Activated CD4-positive, alpha-beta T cell treated with anti-CD3 and anti-CD28 coated beads, Interleukin-2, Interleukin-4, amounts not matched to agents 100 ng/mL and 50 ng/mL, durations not matched to agents 16 hours and 8 hours (primary cell): Measurements from ENCODE around the gene FMOD.
"Not testable (repeated sequence)": the region's sequence is repeated elsewhere in the genome, so short reads cannot be mapped to it uniquely, and the experiment has no call there.

Experiments used
- DNase-seq: peaks from one replicate; pipeline ENCODE4 v3.0.0-alpha.2; 2020; ENCODE audit warnings: low spot score

FMOD gene

DNA sequence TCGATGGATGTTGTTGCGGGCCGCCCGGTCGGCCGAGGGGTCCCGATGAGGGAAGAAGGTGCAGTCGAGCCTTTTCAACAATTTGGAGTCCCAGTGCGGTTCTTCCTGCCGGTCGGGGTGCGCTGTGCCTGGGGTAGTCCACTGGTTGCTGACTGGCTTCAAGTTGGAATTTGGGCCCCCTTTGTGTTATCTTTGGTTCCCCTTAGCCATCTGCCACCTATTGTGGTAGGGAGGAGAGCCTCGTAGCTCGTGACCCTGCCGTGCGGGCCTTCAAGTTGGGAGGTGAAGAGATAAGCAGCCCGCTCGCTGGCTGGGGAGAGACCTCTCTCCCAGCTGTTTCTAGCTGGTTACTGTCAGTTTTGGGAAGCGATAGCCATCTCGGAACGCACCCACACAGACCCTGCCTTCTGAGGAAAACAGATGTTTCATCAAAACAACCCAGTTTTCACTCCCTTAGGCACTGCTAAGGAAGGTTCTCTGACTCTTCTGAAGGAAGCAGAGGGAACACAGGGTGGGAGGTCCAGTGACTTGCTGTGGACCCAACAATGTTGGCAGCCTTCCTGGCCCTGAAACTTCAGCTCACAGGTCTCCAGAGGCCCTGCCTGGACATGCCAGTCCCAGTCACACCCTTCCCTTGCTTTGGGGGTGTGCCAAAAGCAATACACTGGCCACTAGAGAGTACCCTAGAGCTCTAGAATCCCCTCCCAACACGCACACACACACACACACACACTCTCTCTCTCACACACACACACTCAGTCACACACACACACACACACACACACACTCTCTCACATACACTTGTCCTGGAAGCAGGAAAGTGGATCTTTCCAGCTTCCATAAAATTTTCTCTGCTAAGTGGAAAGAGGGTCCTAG, 44.6 kb downstream of the FMOD start:
- no peak for DNase-seq

DNA sequence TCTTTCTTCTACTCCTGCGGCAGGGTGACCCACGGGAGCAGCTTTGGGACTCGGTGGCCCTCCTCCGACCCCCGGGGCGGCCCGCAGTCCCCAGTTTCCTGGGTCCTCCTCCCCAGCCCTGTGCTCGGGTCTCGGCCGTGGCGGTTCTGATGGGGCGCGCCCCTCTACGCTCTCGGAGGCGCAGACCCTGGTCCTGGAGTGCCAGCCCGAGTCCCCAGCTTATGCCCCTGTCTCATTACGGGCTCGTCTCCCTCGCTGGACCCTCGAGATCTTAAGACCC, 45.2 kb downstream of the FMOD start:
- DNase-seq = no peak

DNA sequence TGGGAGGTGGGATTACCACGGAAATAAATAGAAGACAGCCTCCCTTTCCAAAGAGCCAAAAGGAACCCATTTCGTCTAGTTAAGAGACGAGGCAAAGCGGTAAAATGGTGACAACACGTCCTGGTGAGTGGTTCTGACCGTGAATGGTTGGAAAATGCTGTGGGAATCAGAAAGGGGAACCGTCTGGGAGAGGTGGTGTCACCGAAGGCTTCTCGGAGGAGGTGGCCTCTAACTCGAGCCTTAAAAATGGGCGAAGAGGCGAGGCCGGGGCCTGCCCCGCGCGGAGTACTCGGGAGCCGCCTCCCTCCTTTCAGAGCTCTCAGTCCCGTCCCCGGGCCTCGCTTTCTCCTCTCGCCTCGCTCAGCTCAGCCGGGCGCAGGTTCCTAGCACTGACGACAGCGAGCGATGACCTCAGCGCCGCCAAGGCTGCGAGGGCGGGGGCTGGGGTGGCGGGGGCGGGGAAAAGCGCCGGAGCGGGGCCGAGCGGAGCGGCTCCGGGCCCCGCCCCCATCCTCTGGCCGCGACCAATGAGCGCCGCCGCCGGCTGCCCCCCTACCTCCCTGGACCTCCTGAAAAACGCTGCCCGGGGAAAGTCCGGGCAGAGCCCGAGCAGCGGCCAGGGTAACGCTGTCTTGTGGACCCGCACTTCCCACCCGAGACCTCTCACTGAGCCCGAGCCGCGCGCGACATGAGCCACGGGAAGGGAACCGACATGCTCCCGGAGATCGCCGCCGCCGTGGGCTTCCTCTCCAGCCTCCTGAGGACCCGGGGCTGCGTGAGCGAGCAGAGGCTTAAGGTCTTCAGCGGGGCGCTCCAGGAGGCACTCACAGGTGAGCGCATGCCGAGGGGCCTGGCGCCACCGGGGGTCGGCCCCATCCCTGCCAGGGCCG, 45.8 kb downstream of the FMOD start, which contains the start of gene BTG2:
TSS of gene BTG2 (plus strand) at position 601 of the 890 bp plus-strand sequence. CDS start at position 689, 88 bp downstream.
- peak; percentile 92 for DNase-seq

DNA sequence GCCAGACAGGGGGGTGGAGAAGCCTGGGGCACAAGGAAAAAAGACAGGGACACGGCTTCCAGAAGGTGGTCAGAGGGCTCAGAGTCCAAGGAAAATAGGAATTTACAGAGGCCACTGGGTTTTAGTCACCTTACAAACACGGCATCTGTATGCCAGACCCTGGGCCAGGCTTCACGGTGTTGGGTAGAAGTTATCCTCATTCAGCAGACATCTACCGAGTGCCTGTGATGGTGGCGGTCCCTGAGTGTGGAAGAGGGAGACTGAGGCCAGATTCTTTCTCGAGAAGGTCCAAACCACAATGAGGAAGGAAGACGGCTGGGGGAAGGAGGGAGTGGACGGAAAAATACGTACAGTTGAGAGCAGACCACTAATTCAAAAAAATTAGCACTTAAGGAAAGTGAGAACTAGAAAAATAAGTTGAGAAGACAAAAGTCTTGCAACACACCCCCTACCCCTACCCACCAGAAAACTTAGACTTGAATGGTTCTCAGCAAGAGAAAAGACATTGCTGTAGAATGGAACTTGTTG, 46.5 kb downstream of the FMOD start:
- no peak for DNase-seq

DNA sequence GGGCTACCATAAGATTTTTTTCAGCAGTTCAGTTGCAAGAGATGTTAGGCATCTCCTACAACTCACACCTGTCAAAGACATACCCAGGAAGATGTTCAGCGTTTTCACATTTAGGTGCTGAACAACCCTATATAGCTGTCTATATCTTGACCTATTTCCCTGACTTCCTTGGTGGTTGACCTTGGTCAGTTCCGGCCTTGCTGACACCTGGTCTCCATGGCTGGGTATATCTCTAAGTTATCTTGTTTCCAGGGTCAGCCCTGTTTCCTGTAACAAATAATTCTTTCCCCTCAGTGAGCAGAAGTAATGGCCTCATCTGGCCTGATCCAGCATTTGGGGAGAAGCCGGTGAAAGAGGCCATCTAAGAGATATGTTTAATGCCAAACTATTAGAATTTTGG, 48.0 kb downstream of the FMOD start:
- DNase-seq = no peak

DNA sequence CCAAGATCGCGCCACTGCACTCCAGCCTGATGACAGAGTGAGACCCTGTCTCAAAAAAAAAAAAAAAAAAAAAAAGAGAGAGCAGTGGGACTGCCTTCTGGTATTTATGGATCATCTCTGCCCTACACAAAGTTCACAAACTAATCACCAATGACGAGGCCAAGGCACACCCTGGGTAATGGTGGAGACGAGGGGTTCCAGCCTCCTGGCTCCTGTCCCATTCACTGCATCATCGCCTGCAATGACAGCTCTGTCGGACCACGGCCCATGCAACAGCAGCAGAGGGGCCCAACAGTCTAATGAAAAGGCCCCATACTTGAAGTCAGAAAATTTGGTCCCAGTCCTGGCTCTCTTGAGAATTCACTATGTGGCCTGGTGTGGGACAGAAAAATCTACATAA, 48.5 kb downstream of the FMOD start:
- no peak for DNase-seq

GRCh38 chr1:203301331-203301668, 49.6 kb downstream of the FMOD start:
- DNase-seq = no peak

- no peak for DNase-seq
These were observed 50.2 kb downstream of the FMOD start for GRCh38 chr1:203300441-203301330.

- not testable (repeated sequence) for DNase-seq
These were observed 51.0 kb downstream of the FMOD start for GRCh38 chr1:203299719-203300429.

DNA sequence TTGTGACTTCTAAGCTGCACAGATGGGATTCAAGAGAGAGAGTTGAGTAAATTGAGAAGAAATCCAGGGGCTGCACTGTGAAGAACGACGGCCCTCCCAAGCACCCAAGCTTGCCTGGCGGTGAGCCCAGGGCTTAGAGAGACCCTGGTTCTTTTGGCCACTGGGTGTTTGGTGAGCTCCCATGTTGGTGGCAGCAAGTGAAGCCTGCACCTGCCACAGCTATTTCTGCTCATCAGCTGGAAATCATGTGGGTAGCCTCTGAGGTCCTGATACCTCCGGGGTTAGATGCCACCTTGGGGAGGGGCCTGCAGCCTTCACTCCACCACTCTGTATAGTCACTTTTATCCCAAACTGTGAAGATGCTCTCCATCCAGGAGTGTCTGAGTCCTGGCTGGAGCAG, 51.8 kb downstream of the FMOD start:
- DNase-seq = no peak

GRCh38 chr1:203296460-203297073, 54.4 kb downstream of the FMOD start:
- no peak for DNase-seq

DNA sequence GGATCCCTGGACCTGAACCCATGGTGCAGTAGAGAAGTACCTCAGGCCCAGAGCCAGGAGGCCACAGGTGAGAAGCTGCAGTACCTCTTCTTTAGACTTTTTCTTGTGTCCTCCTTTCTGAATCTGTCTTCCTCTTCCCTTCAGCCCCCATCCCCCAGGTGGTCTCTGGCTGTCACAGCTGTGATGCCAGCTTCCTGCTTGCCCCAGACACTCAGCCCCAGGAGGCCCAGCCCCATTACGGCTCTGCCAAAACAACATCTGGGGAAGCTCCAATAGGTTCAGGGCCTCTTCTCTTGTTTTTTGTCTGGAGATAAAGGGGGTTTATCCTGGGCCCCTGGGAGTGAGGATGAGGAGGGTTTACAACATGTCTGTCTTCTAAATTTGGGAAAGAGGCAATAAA, 55.1 kb downstream of the FMOD start:
- no peak for DNase-seq

GRCh38 chr1:203291201-203292096, 59.5 kb downstream of the FMOD start:
- no peak for DNase-seq
